Endodermal cell (in vitro differentiated cells): ENCODE data around the gene GPR161. TPM values are rescaled to one million over a fixed set of nuclear protein-coding genes. Genes with fewer than 3 reads are reported as not detected.

Experiments
- DNase-seq: peaks from one replicate; pipeline ENCODE4 v3.0.0-alpha.2; 2017
- H3K27ac ChIP-seq: 2 replicates; pipeline ENCODE4 v1.5.1; 2013; ENCODE audit warnings: mild to moderate bottlenecking, low read depth, low read length, moderate library complexity
- H3K27me3 ChIP-seq: 2 replicates; pipeline ENCODE4 v1.6.1; 2013; ENCODE audit warnings: mild to moderate bottlenecking, low read length, moderate library complexity; ENCODE audit not compliant: insufficient read depth, control insufficient read depth, poor library complexity, severe bottlenecking
- H3K36me3 ChIP-seq: 2 replicates; pipeline ENCODE4 v1.7.0; 2013; ENCODE audit warnings: mild to moderate bottlenecking, low read length, moderate library complexity; ENCODE audit not compliant: control insufficient read depth, insufficient read depth
- H3K4me1 ChIP-seq: one replicate; pipeline ENCODE4 v1.7.0; 2013; ENCODE audit warnings: low read length; ENCODE audit not compliant: control insufficient read depth, insufficient read depth
- H3K4me3 ChIP-seq: 2 replicates; pipeline ENCODE4 v1.5.1; 2013; ENCODE audit warnings: mild to moderate bottlenecking, low read length, moderate library complexity
- H3K9ac ChIP-seq: 2 replicates; pipeline ENCODE4 v1.6.1; 2013; ENCODE audit warnings: mild to moderate bottlenecking, low read length, moderate library complexity; ENCODE audit not compliant: poor library complexity, severe bottlenecking; ENCODE audit errors: extremely low read depth
- H3K9me3 ChIP-seq: 2 replicates; pipeline ENCODE4 v1.6.1; 2013; ENCODE audit warnings: mild to moderate bottlenecking, low read length, moderate library complexity; ENCODE audit not compliant: control insufficient read depth
- H3K27ac Mint-ChIP-seq: 2 replicates; pipeline ENCODE4 v1.8.0; 2020; ENCODE audit warnings: mixed read lengths
- H3K27me3 Mint-ChIP-seq: 2 replicates; pipeline ENCODE4 v1.8.0; 2021; ENCODE audit warnings: mild to moderate bottlenecking, mixed read lengths; ENCODE audit not compliant: insufficient read depth
- H3K36me3 Mint-ChIP-seq: 2 replicates; pipeline ENCODE4 v1.8.0; 2020; ENCODE audit warnings: low read depth, mixed read lengths
- H3K4me1 Mint-ChIP-seq: 2 replicates; pipeline ENCODE4 v1.8.0; 2020; ENCODE audit warnings: mixed read lengths
- H3K4me3 Mint-ChIP-seq: 2 replicates; pipeline ENCODE4 v1.8.0; 2020; ENCODE audit warnings: mild to moderate bottlenecking, moderate library complexity, mixed read lengths
- H3K9me3 Mint-ChIP-seq: 2 replicates; pipeline ENCODE4 v1.8.0; 2020; ENCODE audit warnings: mild to moderate bottlenecking, mixed read lengths
- CTCF ChIP-seq: fragments of 200-600 bp; sonication (generic); conservative IDR thresholded peaks from 2 replicates; pipeline ENCODE4 v1.5.0; 2021; ENCODE audit warnings: antibody characterized with exemption, mild to moderate bottlenecking
- WGBS, 2 experiments: methylation state at CpG; one replicate each; pipeline versions ENCODE4 v1.1.5 to v1.1.7; 2013; ENCODE audit warnings: missing lambda C conversion rate in 2 of 2, mixed read lengths in 1 of 2; ENCODE audit not compliant: insufficient coverage in 1 of 2, insufficient read length in 1 of 2; 5-methylcytosine and 5-hydroxymethylcytosine counted together
- total RNA-seq, 2 donors: library from RNA; stranded (reverse); fragmentation: NEBNext Ultra II Directional in 1 of 2; extraction: Animal tissue kit (Norgen Biotek cat#: 25700) in 1 of 2; gene quantifications; 2 replicates in 1 of 2; 3 replicates in 1 of 2; pipeline ENCODE4 v1.2.1, GENCODE V29; 2021

GPR161 gene
- total RNA-seq, 2 donors from 2014 or later, result 24.0 to 26.6 TPM

GRCh38 chr1:168097921-168098528 is 38.7 kb downstream of the GPR161 start:
- Mint-ChIP-seq H3K4me1 (no peaks in the 10 kb centered on the region), H3K36me3 (peaks cover 47% of the 10 kb centered on the region), H3K9me3 (no peaks in the 10 kb centered on the region), H3K27ac (no peak overlapping the region), H3K27me3 (no peaks in the 10 kb centered on the region), H3K4me3 (no peak overlapping the region)
- Histone ChIP-seq H3K9ac (no peak overlapping the region), H3K4me1 (peaks cover 4% of the 10 kb centered on the region), H3K4me3 (no peak overlapping the region), H3K9me3 (no peaks in the 10 kb centered on the region), H3K27ac (no peak overlapping the region), H3K36me3 (peaks cover 79% of the 10 kb centered on the region), H3K27me3 (no peaks in the 10 kb centered on the region)
- TF ChIP-seq CTCF, result no peak
- 92 to 94% methylated on average over 10 to 12 of the region's 12 CpGs for WGBS, 2 experiments
- no peak for DNase-seq

- Histone ChIP-seq H3K36me3 (peaks cover 68% of the 10 kb centered on the region), H3K4me3 (no peak overlapping the region), H3K27ac (no peak overlapping the region), H3K4me1 (peaks cover 10% of the 10 kb centered on the region), H3K9ac (no peak overlapping the region), H3K27me3 (no peaks in the 10 kb centered on the region), H3K9me3 (no peaks in the 10 kb centered on the region)
- Mint-ChIP-seq H3K27me3 (no peaks in the 10 kb centered on the region), H3K4me3 (no peak overlapping the region), H3K27ac (no peak overlapping the region), H3K4me1 (no peaks in the 10 kb centered on the region), H3K9me3 (no peaks in the 10 kb centered on the region), H3K36me3 (peaks cover 38% of the 10 kb centered on the region)
- TF ChIP-seq CTCF, result no peak
- no peak for DNase-seq
- WGBS, 2 experiments, result 94 to 96% methylated on average over 22 to 27 of the region's 27 CpGs
These were observed 40.2 kb downstream of the GPR161 start for GRCh38 chr1:168096296-168097165.

GRCh38 chr1:168095476-168095875 is 41.3 kb downstream of the GPR161 start:
- Mint-ChIP-seq H3K27ac (no peak overlapping the region), H3K27me3 (no peaks in the 10 kb centered on the region), H3K36me3 (peaks cover 41% of the 10 kb centered on the region), H3K4me1 (no peaks in the 10 kb centered on the region), H3K9me3 (no peaks in the 10 kb centered on the region), H3K4me3 (no peak overlapping the region)
- H3K27me3 ChIP-seq, result no peaks in the 10 kb centered on the region
- no peak overlapping the region for H3K27ac ChIP-seq
- WGBS, 2 experiments, result 96 to 100% methylated on average over 4 to 6 of the region's 6 CpGs
- no peak for TF ChIP-seq CTCF
- peaks cover 67% of the 10 kb centered on the region for H3K36me3 ChIP-seq
- no peak overlapping the region for H3K4me3 ChIP-seq
- DNase-seq, result no peak
- no peak overlapping the region for H3K9ac ChIP-seq
- peaks cover 10% of the 10 kb centered on the region for H3K4me1 ChIP-seq
- H3K9me3 ChIP-seq, result no peaks in the 10 kb centered on the region
